Adipose tissue (tissue), 3 donors: ENCODE results near the gene MRPL49. TPM values are rescaled to one million over a fixed set of nuclear protein-coding genes. Genes with fewer than 3 reads are reported as not detected.
A peak's percentile ranks its signal among the peaks of the same experiment; 100 is the strongest.
"Not testable (repeated sequence)": the region's sequence is repeated elsewhere in the genome, so short reads cannot be mapped to it uniquely, and the experiment has no call there.

Experiments used
- H3K27ac ChIP-seq: one replicate; pipeline ENCODE4 v1.5.1; 2013; ENCODE audit warnings: low read depth, low read length
- WGBS, 3 donors: extraction: QIAGEN DNeasy Blood & Tissue Kit; methylation state at CpG; one replicate each; pipeline ENCODE4 v1.1.7; 2013; 5-methylcytosine and 5-hydroxymethylcytosine counted together
- polyA plus RNA-seq, 3 donors: library from polyadenylated mRNA; stranded (reverse); fragments of 200-250 nt; gene quantifications; one replicate each; pipeline ENCODE4 v1.2.3, GENCODE V29; 2013
- donor health status: healthy with polysubstance abuse.
- donor health status: Bipolar disorder and iron deficiency.
- donor health status: healthy.

Gene MRPL49
- polyA plus RNA-seq, 3 donors: 22.3 to 32.5 (median 30.9) TPM

GRCh38 chr11:65115361-65116082 lies 6.6 kb upstream of the MRPL49 start:
- H3K27ac ChIP-seq: no peak overlapping the region
- WGBS, 3 donors: 88 to 94% (median 91%) methylated on average over 21 of the region's 21 CpGs

- 20 to 24% (median 20%) methylated on average over 47 to 68 of the region's 68 CpGs for WGBS, 3 donors
- no peak overlapping the region for H3K27ac ChIP-seq
Measured at GRCh38 chr11:65116370-65117205, 5.5 kb upstream of the MRPL49 start.

- peak within 1 kb of the TSS; percentile 21 for H3K27ac ChIP-seq
- 0% methylated on average over 86 to 89 of the region's 89 CpGs for WGBS, 3 donors
Measured at GRCh38 chr11:65117206-65118096, 4.7 kb upstream of the MRPL49 start, which contains the start of gene ZNHIT2. Gene ZNHIT2 (minus strand): TSS chr11:65117701. CDS start chr11:65117653, 48 bp downstream.

- 82 to 87% (median 83%) methylated on average over 18 of the region's 18 CpGs for WGBS, 3 donors
- H3K27ac ChIP-seq: no peak overlapping the region
Measured at GRCh38 chr11:65118097-65118837, 3.9 kb upstream of the MRPL49 start.

GRCh38 chr11:65118891-65119669 lies 3.0 kb upstream of the MRPL49 start:
- WGBS, 3 donors: 90 to 91% (median 90%) methylated on average over 18 of the region's 18 CpGs
- not testable (repeated sequence) for H3K27ac ChIP-seq

GRCh38 chr11:65119670-65119995 lies 2.5 kb upstream of the MRPL49 start:
- H3K27ac ChIP-seq: no peak overlapping the region

- 69 to 92% (median 81%) methylated on average over 3 of the region's 3 CpGs for WGBS, 3 donors
- H3K27ac ChIP-seq: no peak overlapping the region
Measured at GRCh38 chr11:65120831-65121230, 1.3 kb upstream of the MRPL49 start.

- 0 to 1% (median 1%) methylated on average over 22 of the region's 22 CpGs for WGBS, 3 donors
- peak overlapping the region; percentile 68 for H3K27ac ChIP-seq
Measured at GRCh38 chr11:65121447-65121864, 665 bp upstream of the MRPL49 start.

GRCh38 chr11:65124480-65125196 lies 2.5 kb downstream of the MRPL49 start:
- no peak overlapping the region for H3K27ac ChIP-seq
- WGBS, 3 donors: 86 to 90% (median 89%) methylated on average over 5 of the region's 5 CpGs

GRCh38 chr11:65125197-65126056 lies 3.3 kb downstream of the MRPL49 start:
- no peak overlapping the region for H3K27ac ChIP-seq
- WGBS, 3 donors: 85 to 90% (median 88%) methylated on average over 12 of the region's 12 CpGs

GRCh38 chr11:65126624-65127274 lies 4.6 kb downstream of the MRPL49 start:
- H3K27ac ChIP-seq: no peak overlapping the region
- 74 to 79% (median 75%) methylated on average over 6 of the region's 6 CpGs for WGBS, 3 donors

- WGBS, 3 donors: 74 to 80% (median 76%) methylated on average over 12 of the region's 12 CpGs
- no peak overlapping the region for H3K27ac ChIP-seq
Measured at GRCh38 chr11:65127473-65128181, 5.5 kb downstream of the MRPL49 start.

GRCh38 chr11:65128182-65129145 lies 6.3 kb downstream of the MRPL49 start:
- 74 to 88% (median 87%) methylated on average over 15 of the region's 15 CpGs for WGBS, 3 donors
- H3K27ac ChIP-seq: no peak overlapping the region
